ENCODE results near the gene PLEKHH2.
"Not testable (repeated sequence)": the region's sequence is repeated elsewhere in the genome, so short reads cannot be mapped to it uniquely, and the experiment has no call there.

PLEKHH2 gene

DNA sequence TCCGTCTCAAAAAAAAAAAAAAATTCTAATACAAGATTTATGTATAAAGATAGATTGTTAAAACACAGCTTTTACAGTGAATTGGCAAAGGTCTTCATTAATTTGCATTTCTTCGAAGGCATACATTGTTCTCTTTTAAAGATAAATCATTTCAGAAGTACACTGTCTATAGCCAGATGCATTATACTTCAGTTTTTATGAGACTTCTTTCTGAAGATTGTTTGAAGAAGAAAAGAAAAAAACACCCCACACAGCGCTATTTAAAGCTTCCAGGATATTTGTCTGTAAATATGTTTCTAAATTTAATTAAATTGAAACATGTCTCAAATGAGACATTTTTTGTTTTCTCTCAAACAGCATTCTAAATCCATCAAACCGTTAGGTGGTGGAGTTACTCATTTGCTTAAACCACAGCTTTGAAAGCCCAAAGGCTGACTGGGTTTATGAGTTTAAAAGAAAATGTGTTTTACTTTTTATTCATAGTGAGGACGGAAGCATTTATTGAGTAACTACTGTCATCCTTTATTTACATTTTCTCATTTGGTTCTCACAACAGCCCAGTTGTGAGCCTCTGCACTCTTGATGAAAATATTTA lies 81.6 kb downstream of the PLEKHH2 start:
- DNase-seq: no peak

DNA sequence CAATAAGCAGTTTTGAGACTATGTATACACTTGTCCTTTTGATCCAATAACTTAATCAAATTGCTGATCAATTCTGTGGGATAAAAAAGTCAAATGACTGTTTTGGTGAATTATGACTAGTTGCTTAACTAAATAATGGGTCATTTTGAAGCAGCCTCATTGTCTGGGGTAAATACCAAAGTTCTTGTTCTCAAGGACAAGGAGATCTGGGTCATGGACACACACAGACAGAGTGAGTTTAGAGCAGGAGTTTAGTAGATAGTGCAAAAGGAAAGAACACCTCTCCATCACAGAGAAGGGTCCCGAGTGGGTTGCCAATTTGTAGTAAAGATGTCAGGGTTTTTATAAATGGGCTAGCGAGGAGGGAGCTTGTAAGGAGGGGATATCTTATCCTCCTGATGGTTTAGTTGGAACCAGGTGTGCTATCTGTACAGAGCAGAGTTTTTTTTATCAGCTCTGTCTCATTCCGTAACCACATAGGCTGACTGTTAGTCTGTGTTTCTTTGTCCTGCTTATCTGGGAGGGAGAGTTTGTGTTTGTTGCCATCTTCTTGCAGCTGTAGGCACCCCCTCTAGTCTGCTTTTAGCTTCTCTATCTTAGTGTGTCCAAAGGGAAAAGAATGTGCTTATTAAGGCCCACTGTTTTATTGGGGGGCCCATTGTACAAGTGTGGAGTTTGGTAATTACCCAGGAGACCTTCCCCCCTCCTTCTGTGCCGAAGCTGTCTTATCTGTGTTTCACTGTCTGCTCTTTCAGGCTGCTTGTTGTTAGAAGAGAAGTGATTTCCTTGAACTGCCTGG lies 87.9 kb downstream of the PLEKHH2 start:
- no peak for DNase-seq

DNA sequence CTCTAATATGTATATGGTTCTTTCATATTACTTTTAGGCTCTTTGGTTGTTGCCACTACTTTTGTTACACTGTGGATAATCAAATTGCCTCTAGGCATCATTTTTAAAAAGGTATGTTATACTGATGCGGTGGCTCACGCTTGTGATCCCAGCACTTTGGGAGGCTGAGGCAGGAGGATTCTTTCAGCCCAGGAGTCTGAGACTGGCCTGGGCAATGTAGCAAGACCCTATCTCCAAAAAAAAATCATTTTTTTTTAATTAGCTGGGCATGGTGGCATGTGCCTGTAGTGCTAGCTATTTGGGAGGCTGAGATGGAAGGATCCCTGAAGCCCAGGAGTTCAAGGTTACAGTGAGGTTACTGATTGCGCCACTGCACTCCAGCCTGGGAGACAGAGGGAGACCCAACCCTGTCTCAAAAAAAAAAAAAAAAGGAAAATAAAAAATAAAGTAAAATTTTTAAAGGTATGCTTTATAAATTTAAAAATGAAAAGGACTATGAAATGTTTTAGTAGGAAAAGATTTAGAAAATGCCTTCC lies 88.7 kb downstream of the PLEKHH2 start:
- no peak for DNase-seq

DNA sequence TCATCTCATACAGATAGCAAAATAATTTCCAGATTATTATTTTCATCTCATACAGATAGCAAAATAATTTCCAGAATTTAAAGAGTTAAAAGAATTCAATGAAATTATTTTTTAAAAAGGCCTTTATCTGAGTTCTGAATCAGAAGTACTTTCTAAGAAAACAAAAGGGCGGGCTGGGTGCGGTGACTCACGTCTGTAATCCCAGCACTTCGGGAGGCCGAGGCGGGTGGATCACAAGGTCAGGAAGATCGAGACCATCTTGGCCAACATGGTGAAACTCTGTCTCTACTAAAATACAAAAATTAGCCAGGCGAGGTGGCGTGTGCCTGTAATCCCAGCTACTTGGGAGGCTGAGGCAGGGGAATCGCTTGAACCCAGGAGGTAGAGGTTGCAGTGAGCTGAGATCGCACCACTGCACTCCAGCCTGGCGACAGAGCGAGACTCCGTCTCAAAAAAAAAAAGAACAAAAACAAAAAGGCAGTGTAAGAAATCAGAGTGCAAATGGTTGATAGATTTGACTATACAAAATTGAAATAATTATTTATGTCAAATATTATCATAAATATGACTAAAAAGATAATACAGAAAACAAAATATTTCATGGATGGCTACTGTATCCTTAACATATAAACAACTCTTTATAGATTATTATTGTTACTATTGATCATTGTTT lies 90.0 kb downstream of the PLEKHH2 start:
- not testable (repeated sequence) for DNase-seq

DNA sequence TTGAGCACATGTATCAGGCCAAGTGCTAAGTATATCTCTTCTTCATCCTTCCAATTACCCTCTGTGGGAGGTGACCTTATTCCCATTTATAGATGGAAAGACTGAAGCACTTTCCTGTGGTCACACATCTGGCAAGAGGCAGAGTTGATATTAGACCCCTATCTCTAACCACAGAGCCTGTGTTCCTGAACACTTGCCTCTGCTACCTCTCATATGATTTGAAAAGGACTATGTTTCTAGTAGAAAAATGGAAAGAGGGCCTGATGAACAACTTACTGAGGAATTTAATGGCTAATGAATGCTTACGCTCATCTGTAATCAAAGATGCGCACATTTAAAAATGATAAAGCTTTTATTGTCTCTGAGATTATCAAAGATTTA lies 90.6 kb downstream of the PLEKHH2 start:
- no peak for DNase-seq

DNA sequence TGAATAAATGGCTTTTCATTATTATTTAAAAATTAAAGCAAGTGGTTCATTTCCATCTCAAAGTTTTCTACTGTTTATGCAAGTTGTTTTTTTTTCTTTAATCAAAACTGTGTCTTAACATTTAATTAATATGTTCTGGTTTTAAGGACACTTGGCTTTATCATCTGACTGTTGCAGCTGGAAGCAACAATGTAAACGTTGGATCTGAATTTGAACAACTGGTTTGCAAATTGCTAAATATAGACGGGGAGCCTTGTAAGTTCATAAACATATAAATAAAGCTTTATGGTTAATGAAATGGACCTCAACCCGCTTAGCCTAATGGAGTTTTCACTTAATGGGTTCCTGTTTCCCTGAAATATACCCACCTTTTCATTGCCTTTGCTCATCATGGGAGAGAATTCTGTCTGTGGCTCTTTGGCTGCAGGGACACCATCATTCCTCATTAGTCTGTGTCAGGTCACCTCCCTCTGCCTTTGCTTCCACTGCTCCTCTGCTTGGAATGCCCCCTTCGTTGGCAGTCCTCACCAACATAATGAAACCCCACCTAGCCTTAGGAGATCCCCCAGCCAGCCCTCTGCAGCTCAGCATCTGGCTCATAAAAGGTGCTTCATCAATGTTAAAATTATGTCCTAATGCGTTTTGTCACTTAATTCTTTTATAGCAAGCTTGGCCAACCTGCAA lies 92.6 kb downstream of the PLEKHH2 start:
- no peak for DNase-seq

DNA sequence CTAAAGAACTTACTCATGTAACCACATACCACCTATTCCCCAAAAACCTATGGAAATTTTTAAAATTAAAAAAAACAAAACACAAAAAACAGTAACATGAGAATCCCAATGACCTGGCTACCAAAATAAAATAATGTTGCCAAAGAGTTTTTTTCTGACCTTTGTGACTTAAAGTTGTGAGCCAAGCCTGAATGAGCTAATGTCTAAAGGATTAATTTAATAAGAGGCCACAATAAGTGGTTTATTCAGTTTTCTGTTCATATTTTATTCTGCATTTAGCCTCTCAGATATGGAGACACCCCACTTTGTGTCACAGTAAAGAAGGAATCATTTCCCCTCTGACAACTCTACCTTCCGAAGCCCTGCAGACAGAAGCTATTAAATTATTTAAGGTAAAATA lies 94.2 kb downstream of the PLEKHH2 start:
- no peak for DNase-seq

DNA sequence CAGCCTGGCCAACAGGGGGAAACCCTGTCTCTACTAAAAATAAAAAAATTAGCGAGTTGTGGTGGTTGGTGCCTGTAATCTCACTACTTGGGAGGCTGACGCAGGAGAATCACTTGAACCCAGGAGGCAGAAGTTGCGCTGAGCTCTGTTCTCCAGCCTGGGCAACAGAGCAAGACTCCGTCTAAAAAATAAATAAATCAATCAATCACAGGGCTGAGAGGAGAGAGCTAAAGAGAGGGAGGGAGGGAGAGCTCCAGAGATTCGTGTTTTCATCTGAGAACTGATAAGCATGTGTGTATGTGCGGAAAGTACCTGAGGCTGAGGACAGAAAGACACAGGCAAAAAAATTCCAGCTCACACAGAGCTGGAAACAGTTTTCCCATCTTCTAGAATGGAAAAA lies 99.6 kb downstream of the PLEKHH2 start:
- no peak for DNase-seq

DNA sequence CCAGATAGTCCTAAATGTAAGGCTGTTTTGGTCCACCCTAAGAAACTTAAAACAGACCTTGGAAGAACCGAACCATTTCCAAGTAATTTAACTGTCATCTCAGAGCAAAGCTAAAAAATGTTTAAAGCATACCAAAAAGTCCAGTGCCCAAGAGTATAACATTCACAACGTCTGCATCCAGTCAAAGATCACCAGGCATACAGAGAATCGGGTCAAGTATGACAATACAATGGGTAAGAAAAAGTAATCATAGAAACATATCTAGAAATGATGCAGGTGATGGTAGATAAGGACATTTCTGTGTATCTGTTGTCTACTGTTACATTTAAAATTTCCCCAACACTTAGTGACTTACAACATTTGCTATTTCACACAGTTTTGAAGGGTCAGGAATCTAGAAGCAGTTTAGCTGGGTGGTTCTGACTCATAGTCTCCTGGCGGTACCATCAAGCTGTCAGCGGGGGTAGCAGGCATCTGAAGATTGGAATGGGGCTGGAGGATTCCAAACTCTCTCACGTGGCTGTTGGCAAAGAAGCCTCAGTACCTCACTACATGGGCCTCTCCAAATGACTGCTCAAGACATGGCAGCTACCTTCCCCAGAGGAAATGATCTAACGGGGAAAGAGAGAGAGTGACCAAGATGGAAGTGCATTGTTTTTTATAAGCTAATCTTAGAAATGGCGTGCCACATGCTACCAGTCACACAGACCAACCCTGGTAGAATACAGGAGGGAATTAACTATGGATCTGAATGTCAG lies 100.2 kb downstream of the PLEKHH2 start:
- DNase-seq: peak; percentile 89

DNA sequence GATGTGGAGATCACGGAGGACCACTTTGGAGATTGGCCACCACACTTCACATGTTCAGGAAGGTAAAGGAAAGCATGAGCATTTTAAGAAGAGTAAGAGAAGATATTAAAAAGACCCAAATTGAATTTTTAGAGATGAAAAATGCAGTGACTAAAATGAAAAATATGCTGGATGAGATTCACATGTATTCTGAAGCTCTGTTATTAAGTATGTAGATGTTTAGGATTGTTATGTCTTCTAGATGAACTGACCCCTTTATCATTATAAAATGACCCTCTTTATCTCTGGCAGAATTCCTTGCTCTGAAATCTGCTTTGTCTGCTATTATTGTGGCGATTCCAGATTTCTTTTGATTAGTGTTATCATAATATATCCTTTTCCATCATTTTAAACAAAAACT lies 100.8 kb downstream of the PLEKHH2 start:
- DNase-seq: no peak

DNA sequence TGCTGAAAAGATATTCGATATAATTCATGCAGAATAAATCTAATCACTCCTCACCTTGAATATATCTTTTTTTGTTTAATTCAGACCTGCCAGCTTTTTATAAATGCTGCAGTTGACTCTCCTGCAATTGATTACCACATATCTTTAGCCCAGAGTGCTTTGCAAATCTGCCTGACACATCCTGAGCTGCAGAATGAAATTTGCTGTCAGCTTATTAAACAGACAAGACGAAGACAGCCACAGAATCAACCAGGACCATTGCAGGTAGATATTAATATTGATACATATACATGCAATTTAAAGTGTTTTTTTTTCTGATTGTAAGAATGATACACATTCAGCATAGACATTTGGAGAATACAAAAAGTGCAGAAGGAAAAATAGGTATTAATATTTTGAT lies 101.2 kb downstream of the PLEKHH2 start:
- no peak for DNase-seq

DNA sequence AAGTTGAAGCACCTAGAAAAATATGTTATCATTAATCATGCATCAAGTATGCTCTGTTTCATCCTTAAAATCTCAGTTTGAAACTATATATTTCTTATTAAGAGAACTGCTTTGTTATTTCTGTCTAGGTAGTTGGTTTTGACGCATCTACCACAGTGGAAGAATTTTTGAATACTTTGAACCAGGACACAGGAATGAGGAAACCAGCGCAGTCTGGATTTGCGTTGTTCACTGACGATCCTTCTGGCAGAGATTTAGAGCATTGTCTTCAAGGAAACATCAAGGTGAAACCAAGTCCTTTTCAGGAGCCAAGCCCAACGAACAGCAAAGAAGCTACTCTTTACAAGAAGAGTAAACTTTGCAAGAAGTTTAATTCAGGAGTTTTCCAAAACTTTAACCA lies 106.6 kb downstream of the PLEKHH2 start:
- DNase-seq: peak; percentile 25

DNA sequence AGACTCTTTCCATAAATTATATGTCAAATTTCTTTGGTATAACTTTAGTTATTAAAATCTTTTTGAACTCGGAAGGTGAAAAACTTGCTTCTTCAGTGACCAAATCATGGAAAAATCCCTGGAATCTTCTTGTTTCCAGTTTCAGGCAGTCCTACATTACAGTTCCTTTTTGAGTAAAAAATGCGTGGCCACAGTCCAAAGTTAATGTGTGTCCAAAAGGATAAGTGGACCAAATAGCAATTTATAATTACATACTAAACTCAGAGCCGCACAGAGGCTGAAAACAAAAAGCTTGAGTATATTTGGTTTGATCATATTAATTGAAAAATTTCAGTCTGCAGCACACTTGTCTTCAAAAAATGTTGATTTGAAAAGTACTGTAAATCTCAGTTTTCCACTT lies 108.4 kb downstream of the PLEKHH2 start:
- peak; percentile 82 for DNase-seq

DNA sequence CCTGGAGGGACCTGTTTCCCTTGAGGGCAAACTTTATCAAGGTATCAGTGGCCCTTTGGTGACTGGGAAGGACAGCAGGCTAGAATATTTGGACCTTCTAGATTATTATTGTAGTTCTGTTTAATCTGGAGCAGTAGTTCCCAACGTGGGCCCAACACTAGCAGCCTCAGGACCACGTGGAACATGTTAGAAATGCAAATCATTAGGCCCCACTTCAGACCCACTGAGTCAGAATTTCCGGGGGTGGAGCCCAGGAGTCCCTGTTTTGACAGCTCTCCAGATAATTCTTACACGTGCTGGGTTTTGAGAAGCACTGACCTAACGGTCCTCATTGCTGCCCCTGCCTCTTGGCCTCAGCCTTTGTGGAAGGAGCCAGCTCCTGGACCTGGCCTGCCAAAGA lies 111.3 kb downstream of the PLEKHH2 start:
- no peak for DNase-seq

DNA sequence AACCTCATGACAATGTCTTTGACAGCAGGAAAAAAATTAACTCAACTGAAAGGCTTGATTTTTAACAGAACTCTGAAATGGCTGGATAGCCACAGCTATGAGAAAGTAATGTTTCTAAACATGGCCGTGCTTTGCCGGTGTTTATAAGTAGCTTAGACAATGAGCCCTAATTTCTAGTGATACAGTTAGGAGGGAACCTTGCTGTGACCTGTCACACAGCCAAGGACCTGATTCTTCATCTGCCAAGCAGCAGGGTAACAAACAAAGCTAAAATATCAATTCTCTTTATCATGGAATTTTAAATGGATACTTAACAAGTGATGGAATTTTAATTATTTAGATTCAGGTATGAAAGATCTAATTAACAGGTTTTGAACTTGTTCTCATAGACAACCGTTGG lies 112.5 kb downstream of the PLEKHH2 start:
- no peak for DNase-seq

DNA sequence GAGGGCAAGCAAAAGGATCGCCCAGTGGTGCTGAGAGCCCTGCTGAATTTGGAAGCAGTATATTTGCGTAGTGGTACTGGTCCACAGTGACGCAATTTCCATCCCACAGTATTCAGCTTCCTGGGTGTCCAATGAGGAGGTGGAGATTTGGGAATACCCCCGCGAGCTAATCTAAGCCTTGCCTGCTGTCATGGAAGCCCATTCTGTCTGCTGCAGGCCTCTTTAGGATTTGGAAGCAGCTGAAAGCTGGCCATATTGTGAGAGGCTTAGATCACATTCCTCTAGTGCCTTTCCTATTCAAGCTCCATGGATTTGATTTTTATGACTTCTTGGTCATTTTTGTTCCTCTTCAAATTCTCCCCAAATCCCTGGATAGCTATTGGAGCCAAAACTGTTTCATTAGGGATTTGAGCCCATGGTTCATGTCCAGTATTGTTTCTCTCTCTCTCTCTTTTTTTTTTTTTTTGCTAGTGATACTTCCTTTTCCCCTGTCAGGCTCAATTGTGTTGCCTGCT lies 114.5 kb downstream of the PLEKHH2 start:
- no peak for DNase-seq

DNA sequence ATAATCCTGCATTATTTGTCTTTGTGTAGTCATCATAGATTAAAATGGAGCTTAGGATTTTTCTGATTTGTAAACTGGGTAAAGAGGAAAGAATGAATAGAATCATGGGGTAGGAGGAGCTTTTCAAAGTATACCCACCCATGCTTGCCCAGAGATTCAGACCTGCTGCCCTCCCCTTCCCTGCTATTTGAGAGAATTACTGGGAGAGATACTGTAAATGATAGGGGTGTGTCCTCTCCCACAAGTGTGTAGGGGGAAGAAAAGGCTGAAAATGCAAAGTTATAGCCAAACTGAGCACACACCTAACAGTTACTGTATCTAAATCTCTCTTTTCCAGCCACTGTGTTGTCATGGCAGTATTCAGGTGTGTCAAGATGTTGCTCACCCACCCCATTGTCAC lies 115.2 kb downstream of the PLEKHH2 start:
- no peak for DNase-seq

DNA sequence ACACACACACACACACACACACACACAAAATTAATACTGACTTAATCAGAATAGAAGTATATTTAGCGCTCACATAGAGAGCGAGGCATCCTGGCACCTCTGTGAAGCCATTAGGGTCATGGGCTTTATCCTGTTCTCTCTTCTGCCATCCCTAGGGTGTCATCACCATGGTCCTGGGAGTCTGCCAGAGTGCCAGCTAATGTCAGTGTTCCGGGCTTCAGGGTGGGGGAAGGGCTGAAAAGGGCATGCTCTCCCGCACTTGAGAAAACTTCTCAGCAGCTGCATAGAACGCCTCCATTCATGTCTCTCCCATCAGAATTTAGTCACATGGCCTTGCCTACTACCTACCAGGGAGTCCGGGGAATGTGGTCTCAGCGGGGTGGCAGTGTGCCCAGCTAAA lies 117.1 kb downstream of the PLEKHH2 start:
- no peak for DNase-seq

DNA sequence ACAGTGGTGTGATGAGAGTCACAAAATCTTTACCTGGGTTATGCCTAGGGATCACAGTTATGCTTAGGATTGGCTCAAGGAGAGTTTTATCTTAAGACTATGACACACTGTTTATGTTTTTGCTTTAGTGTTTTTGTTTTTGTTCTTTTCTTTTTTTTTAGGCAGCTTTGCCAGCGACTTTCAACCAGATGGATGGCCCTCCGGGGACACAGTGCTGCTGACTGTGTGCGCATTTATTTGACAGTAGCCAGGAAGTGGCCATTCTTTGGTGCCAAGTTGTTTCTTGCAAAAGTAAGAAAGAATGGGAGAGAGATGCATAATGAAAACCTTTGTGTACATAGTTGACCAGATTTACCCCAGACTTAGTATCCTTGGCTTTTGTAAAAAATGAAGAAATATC lies 121.7 kb downstream of the PLEKHH2 start:
- DNase-seq: peak; percentile 44

DNA sequence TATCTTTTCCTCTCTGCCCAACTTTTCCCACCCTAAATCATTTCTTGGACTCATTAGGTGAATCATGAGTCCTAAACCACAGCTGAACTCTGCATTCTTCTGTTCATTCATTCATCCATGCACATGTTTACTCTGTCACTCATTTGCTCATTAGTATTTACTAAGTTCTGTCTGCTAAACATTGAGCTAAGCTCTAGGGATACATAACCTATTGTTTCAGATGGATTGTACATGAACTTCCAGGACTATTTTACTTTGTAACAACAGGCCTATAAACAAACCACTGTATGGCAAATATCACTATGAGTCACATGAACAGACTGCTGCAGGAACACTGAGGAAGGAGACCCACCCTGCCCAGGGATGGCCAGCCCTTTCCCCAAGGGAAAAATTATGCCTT lies 122.1 kb downstream of the PLEKHH2 start:
- peak; percentile 67 for DNase-seq

DNA sequence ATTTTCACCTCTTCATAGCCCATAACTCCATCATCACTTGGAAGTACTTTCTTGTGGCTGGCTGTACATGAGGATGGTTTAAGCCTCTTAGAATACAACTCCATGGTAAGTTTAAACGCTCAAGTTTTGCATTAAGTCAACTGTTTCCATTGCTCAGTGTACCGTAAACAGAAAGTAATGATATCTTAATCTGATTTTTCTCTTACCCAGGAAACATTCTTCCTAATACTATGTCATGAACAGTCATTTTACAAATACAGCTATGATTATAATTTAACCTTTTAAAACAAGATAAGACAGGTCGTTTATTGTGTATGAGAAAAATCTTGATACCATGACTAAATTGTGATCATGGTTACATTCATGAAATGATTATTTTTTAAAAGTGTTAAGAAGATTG lies 125.2 kb downstream of the PLEKHH2 start:
- DNase-seq: no peak

DNA sequence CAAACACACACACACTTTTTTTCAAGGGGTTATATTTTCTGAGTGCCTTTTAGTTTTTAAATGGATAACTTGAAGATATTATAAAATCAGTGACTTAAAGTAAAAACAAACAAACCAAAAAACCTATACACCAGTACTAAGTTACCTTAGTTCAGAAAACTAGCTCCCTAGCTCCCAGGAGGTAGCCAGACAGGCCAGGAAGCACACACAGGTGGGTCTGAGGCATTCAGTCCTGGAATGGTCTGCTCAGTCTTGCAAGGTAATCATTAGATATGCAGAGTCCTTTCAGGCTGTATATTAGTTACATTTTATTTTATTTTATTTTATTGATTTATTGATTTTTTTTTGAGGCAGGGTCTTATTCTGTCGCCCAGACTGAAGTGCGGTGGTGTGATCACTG lies 126.0 kb downstream of the PLEKHH2 start:
- DNase-seq: no peak
